Measurements from ENCODE around the gene YY1. TPM values are rescaled to one million over a fixed set of nuclear protein-coding genes. Genes with fewer than 3 reads are reported as not detected.
A peak's percentile ranks its signal among the peaks of the same experiment; 100 is the strongest.

The YY1 gene
- polyA plus RNA-seq, 2 of the 4 experiments (the other 2 are of a cell fraction) = 58.4 to 65.8 TPM

DNA sequence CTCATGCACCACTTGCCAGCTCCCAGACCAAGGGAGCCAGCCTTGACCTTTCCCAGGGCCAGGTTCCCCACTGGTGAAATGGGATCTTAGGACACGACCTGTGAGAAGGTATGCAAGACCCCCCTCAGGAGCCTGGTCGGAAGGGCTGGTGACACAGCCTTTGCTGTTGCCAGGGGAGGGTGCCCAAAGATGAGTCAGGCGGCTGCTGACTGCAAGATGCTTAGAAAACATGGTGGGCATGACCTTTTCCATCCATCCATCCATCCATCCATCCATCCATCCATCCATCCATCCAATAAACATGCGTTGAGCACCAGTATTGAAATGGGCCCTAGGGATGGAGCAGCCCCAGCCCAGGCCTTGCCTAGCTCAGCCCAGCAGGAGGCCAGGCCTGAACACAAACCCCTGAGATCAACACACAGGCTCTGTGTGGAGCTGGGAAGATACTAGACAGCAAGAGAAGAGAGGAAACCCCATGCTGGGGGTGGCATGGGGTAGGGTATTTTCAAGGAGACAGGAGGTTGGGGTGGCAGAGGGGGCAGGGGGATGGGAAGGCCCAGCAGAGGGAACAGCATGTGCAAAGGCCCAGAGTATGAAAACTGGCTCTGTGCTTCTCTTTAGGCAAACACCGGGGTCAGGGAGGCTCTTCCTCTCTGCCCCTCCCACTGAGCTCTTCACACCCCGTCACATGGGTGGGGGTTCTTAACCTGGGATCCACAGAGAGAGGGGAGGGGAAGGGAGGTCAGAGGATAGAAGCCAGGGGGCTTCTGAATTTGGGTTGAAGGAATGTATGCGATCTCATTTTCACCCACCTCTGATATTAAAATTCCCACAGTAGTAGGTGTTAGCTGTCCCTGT is 26.2 kb upstream of the YY1 start:
- H3K27ac ChIP-seq = peak overlapping the region in 1 of 2 experiments; percentile 16; a peak in 2 of 6 replicates
- no peak for ATAC-seq
- DNase-seq (ENCODE audit: low read depth in 1 of 2, low spot score in 1 of 2) = no peak
- FAIRE-seq = no peak
- WGBS (ENCODE audit: missing lambda C conversion rate) = 89% methylated on average over 7 of the region's 7 CpGs
- peaks cover 16% of the 10 kb centered on the region for H3K4me1 ChIP-seq
- H3K4me2 ChIP-seq = peak overlapping the region; percentile 100
- POLR2A ChIA-PET = no interaction called here
- TF ChIP-seq ZSCAN20 (CRISPR knock-in tag; IDR thresholded peaks at IDR 0.05) (no peak), NFE2L2 (conservative IDR thresholded peaks at IDR 0.05; ENCODE audit: low read length) (no peak), EHMT2 (IDR thresholded peaks at IDR 0.05; ENCODE audit: low read depth) (no peak), POLR2AphosphoS2 (conservative IDR thresholded peaks at IDR 0.05; ENCODE audit: low read length) (no peak), HOXB5 (CRISPR knock-in tag; IDR thresholded peaks at IDR 0.05) (no peak), PHF8 (IDR thresholded peaks at IDR 0.05; ENCODE audit: borderline replicate concordance, low read depth) (no peak), FOSL2 (IDR thresholded peaks at IDR 0.05) (no peak), FOSL2 (CRISPR knock-in tag; IDR thresholded peaks at IDR 0.05) (no peak), JUNB (IDR thresholded peaks at IDR 0.05) (no peak), JUN (IDR thresholded peaks at IDR 0.05) (no peak), NPAS2 (CRISPR knock-in tag; IDR thresholded peaks at IDR 0.05; ENCODE audit: borderline replicate concordance) (no peak)
- TF ChIP-seq, protein P1, sequence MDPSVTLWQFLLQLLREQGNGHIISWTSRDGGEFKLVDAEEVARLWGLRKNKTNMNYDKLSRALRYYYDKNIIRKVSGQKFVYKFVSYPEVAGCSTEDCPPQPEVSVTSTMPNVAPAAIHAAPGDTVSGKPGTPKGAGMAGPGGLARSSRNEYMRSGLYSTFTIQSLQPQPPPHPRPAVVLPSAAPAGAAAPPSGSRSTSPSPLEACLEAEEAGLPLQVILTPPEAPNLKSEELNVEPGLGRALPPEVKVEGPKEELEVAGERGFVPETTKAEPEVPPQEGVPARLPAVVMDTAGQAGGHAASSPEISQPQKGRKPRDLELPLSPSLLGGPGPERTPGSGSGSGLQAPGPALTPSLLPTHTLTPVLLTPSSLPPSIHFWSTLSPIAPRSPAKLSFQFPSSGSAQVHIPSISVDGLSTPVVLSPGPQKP (IDR thresholded peaks at IDR 0.05; ENCODE audit: low read depth, low read length) = no peak
- TF ChIP-seq, protein P2, sequence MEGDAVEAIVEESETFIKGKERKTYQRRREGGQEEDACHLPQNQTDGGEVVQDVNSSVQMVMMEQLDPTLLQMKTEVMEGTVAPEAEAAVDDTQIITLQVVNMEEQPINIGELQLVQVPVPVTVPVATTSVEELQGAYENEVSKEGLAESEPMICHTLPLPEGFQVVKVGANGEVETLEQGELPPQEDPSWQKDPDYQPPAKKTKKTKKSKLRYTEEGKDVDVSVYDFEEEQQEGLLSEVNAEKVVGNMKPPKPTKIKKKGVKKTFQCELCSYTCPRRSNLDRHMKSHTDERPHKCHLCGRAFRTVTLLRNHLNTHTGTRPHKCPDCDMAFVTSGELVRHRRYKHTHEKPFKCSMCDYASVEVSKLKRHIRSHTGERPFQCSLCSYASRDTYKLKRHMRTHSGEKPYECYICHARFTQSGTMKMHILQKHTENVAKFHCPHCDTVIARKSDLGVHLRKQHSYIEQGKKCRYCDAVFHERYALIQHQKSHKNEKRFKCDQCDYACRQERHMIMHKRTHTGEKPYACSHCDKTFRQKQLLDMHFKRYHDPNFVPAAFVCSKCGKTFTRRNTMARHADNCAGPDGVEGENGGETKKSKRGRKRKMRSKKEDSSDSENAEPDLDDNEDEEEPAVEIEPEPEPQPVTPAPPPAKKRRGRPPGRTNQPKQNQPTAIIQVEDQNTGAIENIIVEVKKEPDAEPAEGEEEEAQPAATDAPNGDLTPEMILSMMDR (IDR thresholded peaks at IDR 0.05) = no peak
- CTCF ChIA-PET = interaction anchor here (1.0 to 1.5 kb wide), 4 partner anchors 8 to 104 kb away, joined by 3 to 8 read pairs (median 3); no protein-coding TSS in a partner anchor
- H3K4me3 ChIP-seq = no peak overlapping the region
- H3K9me3 ChIP-seq = no peaks in the 10 kb centered on the region

DNA sequence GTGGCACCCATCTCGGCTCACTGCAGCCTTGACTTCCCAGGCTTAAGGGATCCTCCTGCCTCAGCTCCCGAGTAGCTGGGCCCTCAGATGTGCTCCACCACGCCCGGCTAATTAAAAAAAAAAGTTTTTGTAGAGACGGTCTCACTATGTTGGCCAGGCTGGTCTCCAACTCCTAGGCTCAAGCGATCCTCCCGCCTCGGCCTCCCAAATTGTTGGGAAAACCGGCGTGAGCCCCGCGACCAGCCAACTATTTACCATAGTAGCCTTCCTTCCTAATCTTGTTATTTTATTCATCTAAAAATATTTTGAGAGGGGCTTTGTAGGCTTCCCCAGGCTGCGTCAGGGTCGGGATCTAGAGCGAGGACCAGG is 25.4 kb upstream of the YY1 start:
- Histone ChIP-seq H3K27ac (peak overlapping the region; percentile 96 to 98), H3K9me3 (no peaks in the 10 kb centered on the region), H3K4me1 (peaks cover 16% of the 10 kb centered on the region), H3K4me2 (peak overlapping the region; percentile 100), H3K4me3 (peak overlapping the region; percentile 93)
- DNase-seq (ENCODE audit: low read depth in 1 of 2, low spot score in 1 of 2) = no peak
- no peak for FAIRE-seq
- POLR2A ChIA-PET = interaction anchor here (1.5 to 1.8 kb wide), 2 partner anchors 21 to 24 kb away, joined by 5 to 11 read pairs; no protein-coding TSS in a partner anchor
- CTCF ChIA-PET = interaction anchor here (1.3 to 3.9 kb wide), 2 partner anchors 21 to 105 kb away, joined by 3 to 21 read pairs; no protein-coding TSS in a partner anchor
- no peak for TF ChIP-seq ZFP36 (IDR thresholded peaks at IDR 0.05; ENCODE audit: borderline replicate concordance, partially characterized antibody)
- no peak for TF ChIP-seq EHF (CRISPR knock-in tag; IDR thresholded peaks at IDR 0.05)
- no peak for TF ChIP-seq CHD4 (IDR thresholded peaks at IDR 0.05; ENCODE audit: borderline replicate concordance)
- TF ChIP-seq HOXB13 (CRISPR knock-in tag; IDR thresholded peaks at IDR 0.05; ENCODE audit: low read depth) = no peak
- TF ChIP-seq POLR2A (IDR thresholded peaks at IDR 0.05; ENCODE audit: low read length) = no peak; the same call in 1 of the 2 replicates
- no peak for TF ChIP-seq RARB (CRISPR knock-in tag; IDR thresholded peaks at IDR 0.05)
- TF ChIP-seq HEYL (CRISPR knock-in tag; IDR thresholded peaks at IDR 0.05) = no peak
- TF ChIP-seq CHD2 (IDR thresholded peaks at IDR 0.05; ENCODE audit: low read length, partially characterized antibody) = no peak
- TF ChIP-seq, protein P3, sequence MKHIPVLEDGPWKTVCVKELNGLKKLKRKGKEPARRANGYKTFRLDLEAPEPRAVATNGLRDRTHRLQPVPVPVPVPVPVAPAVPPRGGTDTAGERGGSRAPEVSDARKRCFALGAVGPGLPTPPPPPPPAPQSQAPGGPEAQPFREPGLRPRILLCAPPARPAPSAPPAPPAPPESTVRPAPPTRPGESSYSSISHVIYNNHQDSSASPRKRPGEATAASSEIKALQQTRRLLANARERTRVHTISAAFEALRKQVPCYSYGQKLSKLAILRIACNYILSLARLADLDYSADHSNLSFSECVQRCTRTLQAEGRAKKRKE (CRISPR knock-in tag; IDR thresholded peaks at IDR 0.05; ENCODE audit: low read depth) = no peak
- TF ChIP-seq, protein P4, sequence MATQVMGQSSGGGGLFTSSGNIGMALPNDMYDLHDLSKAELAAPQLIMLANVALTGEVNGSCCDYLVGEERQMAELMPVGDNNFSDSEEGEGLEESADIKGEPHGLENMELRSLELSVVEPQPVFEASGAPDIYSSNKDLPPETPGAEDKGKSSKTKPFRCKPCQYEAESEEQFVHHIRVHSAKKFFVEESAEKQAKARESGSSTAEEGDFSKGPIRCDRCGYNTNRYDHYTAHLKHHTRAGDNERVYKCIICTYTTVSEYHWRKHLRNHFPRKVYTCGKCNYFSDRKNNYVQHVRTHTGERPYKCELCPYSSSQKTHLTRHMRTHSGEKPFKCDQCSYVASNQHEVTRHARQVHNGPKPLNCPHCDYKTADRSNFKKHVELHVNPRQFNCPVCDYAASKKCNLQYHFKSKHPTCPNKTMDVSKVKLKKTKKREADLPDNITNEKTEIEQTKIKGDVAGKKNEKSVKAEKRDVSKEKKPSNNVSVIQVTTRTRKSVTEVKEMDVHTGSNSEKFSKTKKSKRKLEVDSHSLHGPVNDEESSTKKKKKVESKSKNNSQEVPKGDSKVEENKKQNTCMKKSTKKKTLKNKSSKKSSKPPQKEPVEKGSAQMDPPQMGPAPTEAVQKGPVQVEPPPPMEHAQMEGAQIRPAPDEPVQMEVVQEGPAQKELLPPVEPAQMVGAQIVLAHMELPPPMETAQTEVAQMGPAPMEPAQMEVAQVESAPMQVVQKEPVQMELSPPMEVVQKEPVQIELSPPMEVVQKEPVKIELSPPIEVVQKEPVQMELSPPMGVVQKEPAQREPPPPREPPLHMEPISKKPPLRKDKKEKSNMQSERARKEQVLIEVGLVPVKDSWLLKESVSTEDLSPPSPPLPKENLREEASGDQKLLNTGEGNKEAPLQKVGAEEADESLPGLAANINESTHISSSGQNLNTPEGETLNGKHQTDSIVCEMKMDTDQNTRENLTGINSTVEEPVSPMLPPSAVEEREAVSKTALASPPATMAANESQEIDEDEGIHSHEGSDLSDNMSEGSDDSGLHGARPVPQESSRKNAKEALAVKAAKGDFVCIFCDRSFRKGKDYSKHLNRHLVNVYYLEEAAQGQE (IDR thresholded peaks at IDR 0.05) = no peak
- TF ChIP-seq EP300 (IDR thresholded peaks at IDR 0.05) = no peak
- TF ChIP-seq BHLHE40 (IDR thresholded peaks at IDR 0.05; ENCODE audit: low read depth, low read length) = no peak
- TF ChIP-seq GATA3 (IDR thresholded peaks at IDR 0.05; ENCODE audit: borderline replicate concordance) = no peak
- no peak for TF ChIP-seq CEBPB (IDR thresholded peaks at IDR 0.05)
- TF ChIP-seq SREBF2 (IDR thresholded peaks at IDR 0.05) = no peak
- 79% methylated on average over 15 of the region's 15 CpGs for WGBS (ENCODE audit: missing lambda C conversion rate)
- no peak for ATAC-seq

Measured in A549 (cell line).